HG03432 (cell line): ENCODE measurements around the gene CBL.

Experiments used
- ATAC-seq: cut with Tn5 transposase; IDR thresholded peaks from one replicate; pipeline ENCODE4 v1.9.1; 2021; ENCODE audit warnings: mild to moderate bottlenecking, moderate library complexity; ENCODE audit not compliant: unreplicated experiment

CBL gene

DNA sequence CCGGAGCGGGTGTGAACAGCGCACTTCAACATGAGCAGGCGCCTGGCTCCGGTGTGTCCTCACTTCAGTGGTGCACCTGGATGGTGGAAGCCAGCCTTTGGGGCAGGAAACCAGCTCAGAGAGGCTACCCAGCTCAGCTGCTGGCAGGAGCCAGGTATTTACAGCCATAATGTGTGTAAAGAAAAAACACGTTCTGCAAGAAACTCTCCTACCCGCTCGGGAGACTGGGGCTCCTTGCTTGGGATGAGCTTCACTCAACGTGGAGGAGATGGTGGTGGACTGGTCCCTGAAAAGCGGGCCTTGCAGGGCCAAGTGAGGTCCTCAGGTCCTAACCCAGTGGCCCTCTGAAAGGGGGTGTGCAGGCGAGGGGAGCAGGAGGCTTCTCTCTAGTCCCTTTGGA is 103.3 kb downstream of the CBL start:
- ATAC-seq = no peak

GRCh38 chr11:119309953-119310681 is 104.0 kb downstream of the CBL start:
- no peak for ATAC-seq

- ATAC-seq = no peak
Measured at GRCh38 chr11:119310682-119311052, 104.5 kb downstream of the CBL start.

GRCh38 chr11:119314726-119315125 is 108.6 kb downstream of the CBL start:
- no peak for ATAC-seq

GRCh38 chr11:119315131-119316015 is 109.2 kb downstream of the CBL start:
- ATAC-seq = no peak

DNA sequence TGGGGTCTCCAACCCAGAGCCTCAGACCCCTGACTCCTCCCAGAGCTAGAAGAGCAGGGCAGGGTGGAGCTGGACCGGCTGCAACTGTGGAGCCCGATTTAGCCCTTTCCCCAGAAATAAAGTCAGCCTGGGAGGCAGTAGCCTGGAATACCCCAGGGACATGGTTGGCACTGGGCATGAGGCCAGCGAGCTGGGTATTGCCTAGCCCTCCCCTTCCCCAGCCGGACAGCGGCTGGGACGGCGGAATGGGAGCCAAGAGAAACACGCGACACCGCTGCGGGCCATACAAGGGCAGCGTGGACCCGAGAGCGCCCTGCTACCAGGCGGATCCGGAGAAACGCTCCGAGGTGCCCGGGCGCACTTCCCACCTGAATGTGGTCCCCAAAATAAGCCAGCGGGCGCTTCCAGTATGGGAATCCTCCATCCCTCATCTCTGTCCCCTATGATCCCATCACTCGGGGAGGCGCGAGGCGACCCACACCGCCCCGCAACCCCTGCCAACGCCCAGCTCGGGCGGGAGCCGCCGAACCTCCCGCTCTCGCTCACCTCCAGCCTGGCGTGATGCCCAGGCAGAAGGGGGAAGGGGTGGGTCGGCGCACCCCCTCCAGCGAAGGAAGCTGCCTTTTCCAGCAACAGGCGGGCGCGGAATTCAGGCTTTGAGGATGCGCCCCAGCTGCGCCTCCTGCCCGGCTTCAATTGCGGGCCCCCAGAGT is 110.0 kb downstream of the CBL start:
- no peak for ATAC-seq

GRCh38 chr11:119316729-119317591 is 110.8 kb downstream of the CBL start, which contains the start of gene MCAM:
Gene MCAM, minus strand, starts transcription at chr11:119317130. Its CDS starts 29 bp downstream, at chr11:119317101.
- no peak for ATAC-seq

DNA sequence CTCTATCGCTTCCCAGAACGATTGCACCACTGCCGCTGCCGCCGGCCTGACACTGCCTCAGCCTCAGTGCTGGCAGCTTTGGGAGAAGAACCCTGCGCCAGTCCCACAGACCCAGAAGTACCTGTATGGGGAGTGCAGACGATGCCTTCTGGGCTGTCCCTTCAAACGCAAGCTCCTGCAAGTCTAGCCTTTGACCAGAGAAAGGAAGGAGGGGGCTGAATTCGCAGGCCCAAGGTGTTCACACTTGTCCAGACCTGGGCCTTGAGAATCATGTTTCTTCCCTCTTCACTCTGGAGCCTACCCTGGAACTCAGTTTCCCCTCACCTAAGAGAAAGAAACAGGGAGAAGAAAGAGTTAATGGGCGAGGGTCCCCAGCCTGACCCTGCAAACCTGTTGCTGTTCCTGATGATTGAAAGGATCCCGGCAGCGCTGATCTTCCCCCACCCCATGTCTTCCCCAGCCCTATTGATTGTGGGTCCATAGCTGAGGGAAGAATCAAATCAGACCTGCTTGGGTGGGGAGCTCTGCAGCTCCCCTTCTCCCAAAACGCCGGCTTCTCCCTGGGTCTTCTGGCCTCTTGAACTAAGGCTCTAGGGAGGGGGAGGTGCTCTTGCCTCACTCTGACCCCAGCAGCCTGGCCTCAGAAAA is 111.6 kb downstream of the CBL start:
- ATAC-seq = no peak

DNA sequence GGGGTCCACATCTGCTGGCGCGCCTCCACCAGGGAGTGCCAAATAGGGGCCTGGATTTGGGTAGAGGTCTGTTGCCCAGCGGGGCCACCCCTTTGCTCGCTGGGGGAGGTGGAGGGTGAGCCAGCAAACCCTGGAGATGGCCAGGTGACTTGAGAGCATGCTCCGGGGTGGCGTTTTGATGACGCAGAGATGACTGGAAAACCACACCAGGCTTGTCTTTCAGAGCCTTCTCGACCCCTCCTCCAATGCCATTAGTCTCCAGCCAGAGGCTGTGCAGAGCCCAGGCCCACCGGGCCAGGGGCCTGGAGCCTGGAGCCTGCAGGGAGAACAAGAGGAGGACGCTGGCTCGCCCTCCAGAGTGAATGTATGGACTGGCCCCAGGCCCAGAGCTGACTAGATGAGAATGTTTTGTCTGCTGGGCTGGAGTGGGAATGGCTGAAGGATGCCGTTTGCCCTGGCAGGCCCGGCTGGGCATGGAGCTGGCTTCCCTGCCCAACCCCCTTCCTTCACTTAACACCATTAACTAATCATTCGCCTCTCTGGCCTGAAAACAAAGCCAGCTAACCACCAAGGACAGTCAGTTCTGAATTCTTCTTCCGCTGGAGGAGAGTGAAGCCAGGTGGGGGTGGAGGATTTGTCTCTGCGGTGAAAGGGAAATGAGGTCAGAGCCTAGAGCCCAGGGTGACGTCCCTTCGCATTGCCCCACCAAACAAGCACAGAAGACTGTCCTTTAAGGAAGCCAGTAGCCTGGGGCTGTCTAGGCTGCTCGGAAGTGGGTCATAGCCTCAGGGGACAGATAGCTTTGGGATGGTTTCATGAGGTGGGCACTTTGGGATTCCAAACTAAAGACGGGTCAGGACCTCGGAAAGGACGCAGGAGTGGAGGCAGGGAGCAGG is 112.3 kb downstream of the CBL start:
- ATAC-seq = no peak

DNA sequence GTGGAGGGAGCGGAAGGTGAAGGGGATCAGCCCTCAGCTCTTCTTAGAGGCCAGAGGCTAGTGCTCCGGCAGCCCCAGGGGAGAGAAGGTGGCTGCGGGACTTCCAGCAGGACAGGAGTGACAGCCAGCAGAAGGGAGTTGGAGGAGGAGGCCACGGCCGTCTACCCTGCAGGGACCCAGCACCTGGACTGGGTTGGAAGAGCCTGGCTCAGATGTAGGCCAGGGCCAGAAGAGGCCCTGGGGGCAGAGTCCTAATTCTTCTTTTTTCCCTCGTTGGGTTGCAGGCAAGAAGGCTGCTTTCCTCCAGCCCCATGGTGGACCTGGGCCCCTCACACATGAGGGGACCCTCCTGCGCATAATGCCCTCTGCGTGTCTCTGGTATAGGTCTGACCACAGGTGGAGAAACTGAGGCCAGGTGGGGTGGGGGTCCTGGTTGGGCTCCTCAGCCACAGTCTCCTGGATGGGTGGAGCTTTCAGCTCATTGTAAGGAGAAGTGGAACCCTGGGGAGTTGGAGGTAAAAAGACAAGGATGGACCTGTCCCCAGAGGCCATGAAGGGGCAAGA is 113.1 kb downstream of the CBL start:
- no peak for ATAC-seq

DNA sequence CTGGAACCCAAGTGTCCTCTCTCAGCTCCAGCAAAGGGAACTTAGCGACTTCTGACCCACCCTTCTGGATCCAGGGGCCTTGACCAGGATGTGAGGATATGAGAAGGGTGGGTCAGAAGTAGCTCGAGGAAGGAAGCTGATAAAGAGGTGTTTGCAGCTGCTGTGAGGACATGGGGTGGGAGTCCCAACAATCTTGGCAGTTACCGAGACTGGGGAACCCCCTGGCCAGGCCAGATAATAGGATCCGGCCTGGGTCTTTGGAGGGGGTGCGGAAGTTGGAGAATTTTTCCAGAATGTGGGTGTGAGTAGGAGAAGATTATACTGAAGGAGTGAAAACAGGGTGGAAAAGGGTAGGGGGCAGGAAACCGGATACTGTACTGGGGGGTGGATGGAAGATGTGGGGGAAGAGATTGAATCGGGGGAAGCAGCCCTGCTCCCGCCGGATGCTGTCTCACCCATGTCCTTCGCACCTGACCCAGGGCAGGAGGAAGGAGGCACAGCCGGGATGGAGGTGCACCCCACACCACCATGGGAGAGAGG is 113.6 kb downstream of the CBL start:
- ATAC-seq = no peak

- no peak for ATAC-seq
Measured at GRCh38 chr11:119320240-119320775, 114.2 kb downstream of the CBL start.

DNA sequence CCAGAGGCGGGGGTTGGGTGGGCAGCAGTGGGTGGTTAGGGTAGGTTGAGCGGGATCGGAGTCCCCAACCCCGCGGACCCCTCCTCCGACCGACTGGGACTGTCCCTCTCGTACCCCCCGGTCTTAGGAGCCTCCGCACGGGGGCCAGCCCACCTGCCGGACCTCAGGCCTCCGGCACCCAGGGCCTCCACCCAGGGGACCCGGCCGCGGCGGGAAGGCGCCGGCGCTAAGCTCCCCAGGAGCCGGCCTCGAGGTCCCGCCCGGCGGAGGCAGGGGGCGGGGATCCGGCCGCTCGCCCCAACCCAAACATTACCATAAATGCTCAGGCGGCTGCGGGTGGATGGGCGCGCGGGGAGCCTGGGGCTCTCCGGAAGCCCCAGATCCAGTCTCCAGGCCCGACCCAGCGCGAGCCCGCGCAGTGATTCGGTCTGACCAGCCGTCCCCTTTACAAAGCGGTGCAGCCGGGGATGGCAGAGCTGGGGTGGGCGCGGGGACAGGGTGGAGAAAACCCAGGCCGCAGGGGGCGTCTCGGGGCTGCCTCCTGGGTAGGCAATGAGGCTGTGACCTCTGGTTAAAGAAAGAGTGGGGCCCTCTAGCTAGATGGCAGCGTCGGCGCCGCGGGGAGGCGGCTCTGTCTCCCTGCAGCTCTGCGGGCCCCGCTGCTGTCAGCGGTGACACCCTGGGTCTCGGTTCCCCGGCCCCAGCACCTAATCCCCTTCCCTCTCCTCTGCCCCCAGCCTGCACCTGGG is 114.8 kb downstream of the CBL start:
- peak; percentile 55 for ATAC-seq

DNA sequence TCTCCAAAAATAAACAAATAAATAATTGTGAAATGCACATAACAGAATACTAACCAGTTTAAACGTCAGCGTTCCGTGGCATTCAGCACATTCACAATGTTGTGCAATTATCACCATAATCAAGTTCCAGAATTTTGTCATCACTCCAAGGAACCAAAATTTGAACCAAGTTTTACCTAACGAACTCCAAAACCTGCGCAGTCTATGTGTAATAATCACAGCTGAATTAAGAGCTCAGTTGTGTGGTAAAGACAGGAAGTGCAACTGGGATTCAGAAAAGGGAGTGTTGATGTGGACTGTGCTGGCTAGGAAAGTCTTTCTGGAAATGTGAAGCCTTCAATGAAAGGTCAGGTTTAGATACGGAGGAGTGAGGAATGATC is 116.2 kb downstream of the CBL start:
- no peak for ATAC-seq

- ATAC-seq = no peak
Measured at GRCh38 chr11:119322921-119323531, 116.9 kb downstream of the CBL start.

GRCh38 chr11:119323532-119324033 is 117.4 kb downstream of the CBL start:
- ATAC-seq = no peak

GRCh38 chr11:119324189-119324588 is 118.0 kb downstream of the CBL start:
- ATAC-seq = no peak
